ENCODE data around the gene VKORC1L1. TPM values are rescaled to one million over a fixed set of nuclear protein-coding genes. Genes with fewer than 3 reads are reported as not detected.
"Not testable (repeated sequence)": the region's sequence is repeated elsewhere in the genome, so short reads cannot be mapped to it uniquely, and the experiment has no call there.

The VKORC1L1 gene
- total RNA-seq, 1 experiment from 2014 or later = 11.5 TPM

- in situ Hi-C loops (cut with HindIII; ENCODE audit: low sequenced_read_pairs) = no loop called here
- DNase-seq (ENCODE audit: low spot score) = no peak
Measured at GRCh38 chr7:65968256-65969185, 95.6 kb downstream of the VKORC1L1 start.

- DNase-seq (ENCODE audit: low spot score) = no peak
- in situ Hi-C loops (cut with HindIII; ENCODE audit: low sequenced_read_pairs) = no loop called here
Measured at GRCh38 chr7:65971021-65971420, 98.1 kb downstream of the VKORC1L1 start.

- in situ Hi-C loops (cut with HindIII; ENCODE audit: low sequenced_read_pairs) = no loop called here
- no peak for DNase-seq (ENCODE audit: low spot score)
Measured at GRCh38 chr7:65972976-65973375, 100.1 kb downstream of the VKORC1L1 start.

GRCh38 chr7:65974191-65974801, 101.4 kb downstream of the VKORC1L1 start:
- in situ Hi-C loops (cut with HindIII; ENCODE audit: low sequenced_read_pairs) = no loop called here
- DNase-seq (ENCODE audit: low spot score) = no peak

GRCh38 chr7:65974876-65975275, 102.0 kb downstream of the VKORC1L1 start:
- DNase-seq (ENCODE audit: low spot score) = no peak
- in situ Hi-C loops (cut with HindIII; ENCODE audit: low sequenced_read_pairs) = no loop called here

- DNase-seq (ENCODE audit: low spot score) = no peak
- in situ Hi-C loops (cut with HindIII; ENCODE audit: low sequenced_read_pairs) = no loop called here
Measured at GRCh38 chr7:65975814-65976445, 103.1 kb downstream of the VKORC1L1 start.

- no peak for DNase-seq (ENCODE audit: low spot score)
- in situ Hi-C loops (cut with HindIII; ENCODE audit: low sequenced_read_pairs) = no loop called here
Measured at GRCh38 chr7:65976659-65977196, 103.9 kb downstream of the VKORC1L1 start.

- in situ Hi-C loops (cut with HindIII; ENCODE audit: low sequenced_read_pairs) = no loop called here
- DNase-seq (ENCODE audit: low spot score) = no peak
Measured at GRCh38 chr7:65978891-65979582, 106.2 kb downstream of the VKORC1L1 start.

GRCh38 chr7:65979583-65980477, 107.0 kb downstream of the VKORC1L1 start:
- in situ Hi-C loops (cut with HindIII; ENCODE audit: low sequenced_read_pairs) = no loop called here
- no peak for DNase-seq (ENCODE audit: low spot score)

GRCh38 chr7:65980478-65981250, 107.8 kb downstream of the VKORC1L1 start:
- DNase-seq (ENCODE audit: low spot score) = no peak
- in situ Hi-C loops (cut with HindIII; ENCODE audit: low sequenced_read_pairs) = no loop called here

- in situ Hi-C loops (cut with HindIII; ENCODE audit: low sequenced_read_pairs) = no loop called here
- peak; percentile 90 for DNase-seq (ENCODE audit: low spot score)
Measured at GRCh38 chr7:65981965-65982792, 109.3 kb downstream of the VKORC1L1 start, which contains the start of gene GUSB. Gene GUSB (minus strand): TSS chr7:65982213. CDS start chr7:65982183, 30 bp downstream.

- in situ Hi-C loops (cut with HindIII; ENCODE audit: low sequenced_read_pairs) = no loop called here
- DNase-seq (ENCODE audit: low spot score) = no peak
Measured at GRCh38 chr7:65983965-65984658, 111.2 kb downstream of the VKORC1L1 start.

- in situ Hi-C loops (cut with HindIII; ENCODE audit: low sequenced_read_pairs) = no loop called here
- DNase-seq (ENCODE audit: low spot score) = no peak
Measured at GRCh38 chr7:65988084-65988483, 115.2 kb downstream of the VKORC1L1 start.

- DNase-seq (ENCODE audit: low spot score); in situ Hi-C loops (cut with HindIII; ENCODE audit: low sequenced_read_pairs): not testable (repeated sequence)
Measured at GRCh38 chr7:65988503-65988902, 115.6 kb downstream of the VKORC1L1 start.

- DNase-seq (ENCODE audit: low spot score) = no peak
- in situ Hi-C loops (cut with HindIII; ENCODE audit: low sequenced_read_pairs) = no loop called here
Measured at GRCh38 chr7:65989694-65990080, 116.8 kb downstream of the VKORC1L1 start.

GRCh38 chr7:65991829-65992228, 119.0 kb downstream of the VKORC1L1 start:
- DNase-seq (ENCODE audit: low spot score); in situ Hi-C loops (cut with HindIII; ENCODE audit: low sequenced_read_pairs): not testable (repeated sequence)
